Fibroblast of pulmonary artery (primary cell): ENCODE results near the gene CRISPLD2.

Source experiments
- DNase-seq: peaks from one replicate; pipeline ENCODE4 v3.0.0-alpha.2; 2010; ENCODE audit warnings: low read depth
- H3K4me3 ChIP-seq: replicated peaks from 2 replicates; pipeline ENCODE4 v1.5.1; 2011; ENCODE audit warnings: low read depth, mild to moderate bottlenecking, control low read depth, low read length, moderate library complexity
- CTCF ChIP-seq: IDR thresholded peaks from 2 replicates; pipeline ENCODE4 v1.5.1; 2011; ENCODE audit warnings: mild to moderate bottlenecking, control low read depth, low read length, inconsistent platforms; ENCODE audit errors: missing control alignments

Gene CRISPLD2

GRCh38 chr16:84940670-84941551 lies 121.1 kb downstream of the CRISPLD2 start:
- H3K4me3 ChIP-seq: no peak overlapping the region
- no peak for TF ChIP-seq CTCF
- DNase-seq: no peak

GRCh38 chr16:84941921-84942320 lies 122.1 kb downstream of the CRISPLD2 start:
- no peak for TF ChIP-seq CTCF

GRCh38 chr16:84942786-84943185 lies 123.0 kb downstream of the CRISPLD2 start:
- no peak for DNase-seq
- TF ChIP-seq CTCF: no peak
- H3K4me3 ChIP-seq: no peak overlapping the region

More at GRCh38 chr16:84941921-84942320, 122.1 kb downstream of the CRISPLD2 start:
- DNase-seq: no peak
- H3K4me3 ChIP-seq: no peak overlapping the region

- DNase-seq: no peak
- TF ChIP-seq CTCF: no peak
- H3K4me3 ChIP-seq: no peak overlapping the region
Measured at GRCh38 chr16:84943620-84944019, 123.8 kb downstream of the CRISPLD2 start.

- H3K4me3 ChIP-seq: no peak overlapping the region
- DNase-seq: no peak
- no peak for TF ChIP-seq CTCF
Measured at GRCh38 chr16:84947022-84947421, 127.2 kb downstream of the CRISPLD2 start.

- H3K4me3 ChIP-seq: no peak overlapping the region
- no peak for DNase-seq
- TF ChIP-seq CTCF: no peak
Measured at GRCh38 chr16:84947996-84948850, 128.4 kb downstream of the CRISPLD2 start.
